Upper lobe of left lung (tissue), 6 donors: ENCODE results near the gene CHD9. TPM values are rescaled to one million over a fixed set of nuclear protein-coding genes. Genes with fewer than 3 reads are reported as not detected.

Experiments
- ATAC-seq, 2 donors: fragments of 200-7000 bp; cut with Tn5 transposase; one replicate each; pipeline ENCODE4 v1.9.1; 2022; ENCODE audit warnings: mild to moderate bottlenecking in 2 of 2, moderate library complexity in 2 of 2; ENCODE audit not compliant: low FRiP score in 2 of 2
- DNase-seq, 2 donors: peaks; one replicate each; pipeline ENCODE4 v3.0.0-alpha.2; 2019 to 2020
- H3K27ac ChIP-seq, 4 donors: fragments of 200-600 bp; sonication (generic); one replicate each; pipeline ENCODE4 v1.5.1; 2016 to 2019
- H3K27me3 ChIP-seq, 4 donors: fragments of 200-600 bp; sonication (generic); one replicate each; pipeline ENCODE4 v1.5.1; 2017 to 2019
- H3K36me3 ChIP-seq, 4 donors: fragments of 200-600 bp; sonication (generic); one replicate each; pipeline ENCODE4 v1.5.1; 2016 to 2019
- H3K4me1 ChIP-seq, 4 donors: fragments of 200-600 bp; sonication (generic); one replicate each; pipeline ENCODE4 v1.5.1; 2018 to 2019
- H3K4me3 ChIP-seq, 4 donors: fragments of 200-600 bp; sonication (generic); one replicate each; pipeline ENCODE4 v1.5.1; 2017 to 2019; ENCODE audit warnings: mild to moderate bottlenecking in 2 of 4, moderate library complexity in 1 of 4
- H3K9me3 ChIP-seq, 4 donors: fragments of 200-600 bp; sonication (generic); one replicate each; pipeline ENCODE4 v1.5.1; 2018 to 2019
- CTCF ChIP-seq, 6 experiments: fragments of 450-650 bp in 4 of 6; fragments of 200-600 bp in 2 of 6; sonication (generic) in 2 of 6; IDR thresholded peaks; one replicate each; pipeline ENCODE4 v1.5.1; 2016 to 2019; ENCODE audit warnings: antibody characterized with exemption in 6 of 6
- EP300 ChIP-seq, 4 donors: sonication (generic); formaldehyde crosslinking; IDR thresholded peaks; one replicate each; pipeline ENCODE4 v1.5.1; 2017; ENCODE audit warnings: antibody characterized with exemption in 4 of 4, control low read depth in 2 of 4
- POLR2A ChIP-seq, 4 donors: fragments of 450-650 bp; IDR thresholded peaks; one replicate each; pipeline ENCODE4 v1.5.1; 2016 to 2017; ENCODE audit warnings: antibody characterized with exemption in 4 of 4, mild to moderate bottlenecking in 2 of 4
- POLR2AphosphoS5 ChIP-seq, 2 donors: sonication (generic); formaldehyde crosslinking; IDR thresholded peaks; one replicate each; pipeline ENCODE4 v1.5.1; 2017; ENCODE audit warnings: antibody characterized with exemption in 2 of 2
- WGBS, 2 donors: methylation state at CpG; one replicate each; pipeline ENCODE4 v1.1.5; 2017 to 2018; 5-methylcytosine and 5-hydroxymethylcytosine counted together
- total RNA-seq, 6 donors: library from RNA; depleted of rRNA in 4 of 6; stranded (reverse); fragments of >200 nt in 4 of 6; gene quantifications; one replicate each; pipeline versions ENCODE4 v1.1.0 to v1.2.1, GENCODE V29; 2016 to 2021
- donor health status: DM: no; HTN: no; CAD: no; lungs with moderate emphysema.
- donor health status: DM: no; HTN: yes; CAD: no; lungs with severe emphysema.

CHD9 gene
- total RNA-seq, 6 donors from 2014 or later = 55.6 to 98.8 (median 68.3) TPM

- Histone ChIP-seq H3K27ac (no peak overlapping the region), H3K36me3 (no peaks in the 10 kb centered on the region), H3K4me1 (peaks cover 6 to 8% (median 7%) of the 10 kb centered on the region in 4 donors), H3K27me3 (no peaks in the 10 kb centered on the region), H3K4me3 (no peak overlapping the region), H3K9me3 (no peaks in the 10 kb centered on the region)
- 76 to 81% methylated on average over 5 of the region's 5 CpGs for WGBS, 2 donors
- no peak for TF ChIP-seq CTCF (IDR thresholded peaks at IDR 0.05)
- no peak for TF ChIP-seq POLR2AphosphoS5 (IDR thresholded peaks at IDR 0.05)
- TF ChIP-seq POLR2A (IDR thresholded peaks at IDR 0.05) = no peak
- TF ChIP-seq EP300 (IDR thresholded peaks at IDR 0.05) = no peak
- ATAC-seq = no peak
- no peak for DNase-seq
Observed at GRCh38 chr16:53111078-53111791, 56.4 kb downstream of the CHD9 start.

DNA sequence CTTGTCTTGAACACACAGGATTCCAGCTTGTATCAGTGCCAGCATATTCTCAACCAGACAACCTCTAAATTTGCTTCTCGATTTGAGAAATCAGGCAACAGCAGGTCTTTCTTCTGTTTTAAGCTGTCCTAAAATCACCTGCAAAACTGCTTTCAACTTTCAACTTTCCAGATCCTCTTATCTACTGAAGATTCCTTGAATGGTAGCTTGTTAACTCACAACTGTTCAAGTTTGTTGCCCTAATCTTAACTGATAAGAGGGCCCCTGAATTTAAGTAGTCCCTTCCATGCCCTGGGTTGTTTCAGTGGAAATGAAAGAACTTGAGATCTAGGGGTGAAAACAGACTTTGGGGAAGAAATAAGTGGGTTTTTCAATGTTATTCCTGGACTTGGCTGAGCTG lies 57.2 kb downstream of the CHD9 start:
- ATAC-seq (no peak), DNase-seq (no peak)
- H3K4me3 ChIP-seq = no peak overlapping the region
- WGBS, 2 donors = 14 to 19% methylated on average over 1 of the region's 1 CpG
- no peak overlapping the region for H3K27ac ChIP-seq
- peaks cover 6 to 8% (median 7%) of the 10 kb centered on the region in 4 donors for H3K4me1 ChIP-seq
- TF ChIP-seq EP300 (IDR thresholded peaks at IDR 0.05) (no peak), POLR2A (IDR thresholded peaks at IDR 0.05) (no peak), CTCF (IDR thresholded peaks at IDR 0.05) (no peak), POLR2AphosphoS5 (IDR thresholded peaks at IDR 0.05) (no peak)
- no peaks in the 10 kb centered on the region for H3K9me3 ChIP-seq
- H3K36me3 ChIP-seq = no peaks in the 10 kb centered on the region
- H3K27me3 ChIP-seq = no peaks in the 10 kb centered on the region

GRCh38 chr16:53115047-53115446 lies 60.3 kb downstream of the CHD9 start:
- no peak for TF ChIP-seq POLR2AphosphoS5 (IDR thresholded peaks at IDR 0.05)
- TF ChIP-seq POLR2A (IDR thresholded peaks at IDR 0.05) = no peak
- TF ChIP-seq EP300 (IDR thresholded peaks at IDR 0.05) = no peak
- no peak for TF ChIP-seq CTCF (IDR thresholded peaks at IDR 0.05)
- no peak for ATAC-seq

GRCh38 chr16:53115773-53116172 lies 61.0 kb downstream of the CHD9 start:
- DNase-seq (no peak), ATAC-seq (no peak)
- WGBS, 2 donors = 71 to 81% methylated on average over 4 of the region's 4 CpGs
- Histone ChIP-seq H3K27ac (no peak overlapping the region), H3K4me1 (peaks cover 6 to 8% (median 7%) of the 10 kb centered on the region in 4 donors), H3K36me3 (no peaks in the 10 kb centered on the region), H3K27me3 (no peaks in the 10 kb centered on the region), H3K4me3 (no peak overlapping the region), H3K9me3 (no peaks in the 10 kb centered on the region)
- TF ChIP-seq POLR2AphosphoS5 (IDR thresholded peaks at IDR 0.05) = no peak
- no peak for TF ChIP-seq CTCF (IDR thresholded peaks at IDR 0.05)
- no peak for TF ChIP-seq EP300 (IDR thresholded peaks at IDR 0.05)
- no peak for TF ChIP-seq POLR2A (IDR thresholded peaks at IDR 0.05)

More at GRCh38 chr16:53115047-53115446, 60.3 kb downstream of the CHD9 start:
- Histone ChIP-seq H3K9me3 (no peaks in the 10 kb centered on the region), H3K27me3 (no peaks in the 10 kb centered on the region), H3K4me3 (no peak overlapping the region), H3K4me1 (peaks cover 6 to 8% (median 7%) of the 10 kb centered on the region in 4 donors), H3K36me3 (no peaks in the 10 kb centered on the region), H3K27ac (no peak overlapping the region)
- no peak for DNase-seq
- 93 to 94% methylated on average over 2 of the region's 2 CpGs for WGBS, 2 donors
